ENCODE results near the gene RLIM. TPM values are rescaled to one million over a fixed set of nuclear protein-coding genes. Genes with fewer than 3 reads are reported as not detected.

RLIM gene
- polyA plus RNA-seq, 3 donors = 3.5 to 10.3 (median 9.2) TPM

DNA sequence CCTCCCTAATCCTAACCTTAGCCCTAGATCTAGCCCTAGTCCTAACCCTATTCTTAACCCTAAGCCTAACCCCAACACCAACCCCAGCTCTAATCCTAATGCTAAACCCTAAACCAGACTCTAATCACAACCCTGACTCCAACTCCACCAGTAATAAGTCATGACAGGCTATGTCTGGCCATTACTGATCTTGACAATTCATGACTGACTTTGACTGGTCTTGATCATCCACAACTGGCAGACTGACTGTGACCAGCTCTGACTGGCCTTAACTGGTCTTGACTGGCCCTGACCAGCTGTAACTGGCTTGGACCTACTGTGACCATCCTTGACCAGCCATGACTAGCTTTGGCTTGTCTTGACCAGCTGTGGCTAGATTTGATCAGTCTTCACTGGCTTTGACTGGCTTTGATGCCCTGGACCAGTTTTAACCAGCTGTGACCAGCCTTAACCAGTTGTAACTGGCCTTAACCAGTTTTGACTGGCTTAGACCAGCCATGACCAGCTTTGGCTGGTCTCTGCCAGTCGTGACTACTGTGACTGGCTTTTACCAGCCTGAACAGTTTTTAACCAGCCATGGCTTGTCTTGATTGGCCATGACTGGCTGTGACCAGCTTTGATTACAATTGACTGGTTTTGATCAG lies 68.4 kb downstream of the RLIM start:
- no peak overlapping the region for H3K27ac ChIP-seq (ENCODE audit: low read depth, low read length)
- 35 to 82% (median 76%) methylated on average over 1 of the region's 1 CpG for WGBS, 3 donors

- WGBS, 3 donors = 68 to 77% (median 71%) methylated on average over 2 of the region's 2 CpGs
Measured at GRCh38 chrX:74540635-74541249, 73.7 kb downstream of the RLIM start.

GRCh38 chrX:74536832-74537371 lies 77.5 kb downstream of the RLIM start:
- WGBS, 3 donors = 12 to 56% (median 34%) methylated on average over 7 to 26 of the region's 26 CpGs

More at GRCh38 chrX:74540635-74541249, 73.7 kb downstream of the RLIM start:
- no peak overlapping the region for H3K27ac ChIP-seq (ENCODE audit: low read depth, low read length)

DNA sequence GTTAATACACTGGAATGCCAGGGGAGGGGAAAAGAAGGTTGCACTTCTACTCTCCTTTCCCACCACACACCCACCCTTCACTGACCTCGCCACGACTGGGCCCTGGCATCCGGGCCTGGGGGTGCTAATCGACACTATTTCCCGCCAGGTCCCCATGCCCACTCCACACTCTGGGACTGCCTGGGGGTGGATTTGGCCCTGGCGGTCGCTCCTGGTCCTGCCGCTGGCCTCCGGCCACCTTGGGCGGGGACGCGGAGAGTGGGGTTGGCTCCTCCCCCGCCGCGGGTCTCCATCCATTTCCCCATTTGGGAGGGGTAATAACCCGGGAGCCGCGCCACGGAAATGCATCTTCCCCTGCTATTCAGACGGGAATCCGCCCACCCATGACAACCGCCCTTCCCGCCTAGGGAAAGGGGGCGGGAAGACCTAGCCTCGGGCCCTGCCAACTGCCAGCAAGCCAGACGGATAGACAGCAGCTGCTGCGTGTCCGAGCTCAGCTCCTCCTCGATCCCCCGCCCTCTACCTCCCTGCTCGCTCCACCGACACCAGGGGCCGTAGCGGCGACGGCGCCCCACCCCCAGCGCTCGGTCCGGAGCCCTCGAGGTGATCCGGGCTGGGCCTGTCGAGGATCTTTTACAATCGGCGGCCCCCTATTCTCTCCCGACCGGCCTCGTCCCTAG lies 78.1 kb downstream of the RLIM start:
- H3K27ac ChIP-seq (ENCODE audit: low read depth, low read length) = no peak overlapping the region
- WGBS, 3 donors = 0 to 27% (median 0%) methylated on average over 26 to 48 of the region's 48 CpGs

More at GRCh38 chrX:74536832-74537371, 77.5 kb downstream of the RLIM start:
- no peak overlapping the region for H3K27ac ChIP-seq (ENCODE audit: low read depth, low read length)

DNA sequence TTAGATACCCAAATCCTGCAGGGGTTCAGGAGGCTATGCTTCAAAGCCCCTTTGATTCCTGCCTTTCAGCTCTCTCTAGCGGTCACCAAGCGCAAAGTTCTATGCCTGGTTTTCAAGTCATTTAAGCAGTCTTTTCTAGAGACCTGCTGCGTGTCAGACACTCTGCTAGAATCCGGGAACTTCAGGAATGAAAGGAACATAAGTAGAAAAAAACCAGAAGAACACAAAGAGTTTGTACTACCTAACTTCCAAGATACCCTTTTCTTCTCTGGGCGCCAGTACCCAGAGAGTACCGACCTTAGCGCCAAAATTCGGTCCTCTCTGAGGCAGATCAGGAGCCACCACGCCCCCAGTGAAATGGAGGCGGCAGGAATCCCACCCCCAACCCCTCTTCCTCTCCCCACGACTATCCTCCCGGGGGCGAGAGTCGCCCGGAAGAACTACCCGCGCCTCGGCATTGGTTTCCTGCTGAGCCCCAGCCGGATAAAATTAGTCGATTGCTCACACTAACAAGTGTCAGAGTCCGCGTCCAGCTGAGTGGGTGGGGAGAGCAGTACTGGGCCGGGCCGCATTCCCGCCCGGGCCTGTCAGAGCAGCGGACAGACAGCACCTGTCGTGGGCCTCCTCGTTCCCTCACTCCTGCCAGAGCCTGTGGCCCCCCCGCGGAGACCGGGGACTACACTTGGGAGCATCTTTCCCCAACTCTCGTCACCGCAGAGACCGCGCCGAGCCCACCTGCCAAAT lies 78.8 kb downstream of the RLIM start:
- no peak overlapping the region for H3K27ac ChIP-seq (ENCODE audit: low read depth, low read length)
- 0 to 27% (median 1%) methylated on average over 31 to 37 of the region's 37 CpGs for WGBS, 3 donors

Other genes with a start within 250 kb of the RLIM start
- gene SLC16A2, start 193.1 kb downstream of the RLIM start, polyA plus RNA-seq = 1 to 10 TPM; 2.9 to 8.8 (median 8.0) TPM